IPS DF 6.9 (cell line): Measurements from ENCODE around the gene TESK1.
A peak's percentile ranks its signal among the peaks of the same experiment; 100 is the strongest.
"Not testable (repeated sequence)": the region's sequence is repeated elsewhere in the genome, so short reads cannot be mapped to it uniquely, and the experiment has no call there.

Source experiments
- DNase-seq: peaks from one replicate; pipeline ENCODE4 v3.0.0-alpha.2; 2013; ENCODE audit warnings: low read depth, low spot score
- H3K27ac ChIP-seq: one replicate; pipeline ENCODE4 v1.5.1; 2013; ENCODE audit warnings: low read length, control low read depth
- H3K27me3 ChIP-seq: 2 replicates; pipeline ENCODE4 v1.6.1; 2013; ENCODE audit warnings: mild to moderate bottlenecking, low read length; ENCODE audit not compliant: control insufficient read depth, insufficient read depth
- H3K36me3 ChIP-seq: 2 replicates; pipeline ENCODE4 v1.6.1; 2013; ENCODE audit warnings: low read length; ENCODE audit not compliant: control insufficient read depth, insufficient read depth
- H3K4me1 ChIP-seq: 2 replicates; pipeline ENCODE4 v1.6.1; 2013; ENCODE audit warnings: low read length; ENCODE audit not compliant: control insufficient read depth, insufficient read depth
- H3K4me3 ChIP-seq: 2 replicates; pipeline ENCODE4 v1.5.1; 2013; ENCODE audit warnings: mild to moderate bottlenecking, low read length
- H3K9me3 ChIP-seq: 2 replicates; pipeline ENCODE4 v1.6.1; 2013; ENCODE audit warnings: low read length, inconsistent platforms; ENCODE audit not compliant: control insufficient read depth, insufficient read depth
- WGBS: extraction: QIAGEN DNeasy Blood & Tissue Kit; methylation state at CpG from one replicate; pipeline ENCODE4 v1.1.7; 2013; ENCODE audit warnings: mixed read lengths, missing lambda C conversion rate; ENCODE audit not compliant: insufficient read length, insufficient coverage; 5-methylcytosine and 5-hydroxymethylcytosine counted together

Gene TESK1

GRCh38 chr9:35579659-35580227 is 25.3 kb upstream of the TESK1 start:
- not testable (repeated sequence) for H3K27me3 ChIP-seq, H3K4me1 ChIP-seq, H3K36me3 ChIP-seq, H3K27ac ChIP-seq, H3K9me3 ChIP-seq, H3K4me3 ChIP-seq, DNase-seq
- WGBS: no CpG with 5 or more reads among the region's 1 CpG

GRCh38 chr9:35583521-35583920 is 21.5 kb upstream of the TESK1 start:
- DNase-seq, H3K9me3 ChIP-seq, H3K4me3 ChIP-seq, H3K27ac ChIP-seq, H3K27me3 ChIP-seq, H3K36me3 ChIP-seq, H3K4me1 ChIP-seq: not testable (repeated sequence)
- WGBS: no CpG with 5 or more reads among the region's 6 CpGs

GRCh38 chr9:35584681-35585080 is 20.4 kb upstream of the TESK1 start:
- DNase-seq: not testable (repeated sequence)
- WGBS: no CpG with 5 or more reads among the region's 3 CpGs

GRCh38 chr9:35588506-35588905 is 16.6 kb upstream of the TESK1 start:
- not testable (repeated sequence) for H3K4me3 ChIP-seq, H3K27me3 ChIP-seq, DNase-seq, H3K9me3 ChIP-seq, H3K27ac ChIP-seq, H3K4me1 ChIP-seq, H3K36me3 ChIP-seq
- WGBS: no CpG with 5 or more reads among the region's 5 CpGs

More at GRCh38 chr9:35584681-35585080, 20.4 kb upstream of the TESK1 start:
- H3K9me3 ChIP-seq, H3K4me3 ChIP-seq, H3K27ac ChIP-seq, H3K27me3 ChIP-seq, H3K36me3 ChIP-seq, H3K4me1 ChIP-seq: not testable (repeated sequence)

GRCh38 chr9:35593581-35593980 is 11.5 kb upstream of the TESK1 start:
- H3K36me3 ChIP-seq: no peaks in the 10 kb centered on the region
- no peak for DNase-seq
- no peaks in the 10 kb centered on the region for H3K9me3 ChIP-seq
- H3K27ac ChIP-seq: no peak overlapping the region
- H3K4me1 ChIP-seq: no peaks in the 10 kb centered on the region
- no peak overlapping the region for H3K4me3 ChIP-seq
- no peaks in the 10 kb centered on the region for H3K27me3 ChIP-seq

- no peak for DNase-seq
- no peaks in the 10 kb centered on the region for H3K27me3 ChIP-seq
- H3K27ac ChIP-seq: no peak overlapping the region
- H3K9me3 ChIP-seq: no peaks in the 10 kb centered on the region
- H3K4me1 ChIP-seq: peaks cover 4% of the 10 kb centered on the region
- H3K4me3 ChIP-seq: no peak overlapping the region
- no peaks in the 10 kb centered on the region for H3K36me3 ChIP-seq
- WGBS: no CpG with 5 or more reads among the region's 4 CpGs
Observed at GRCh38 chr9:35594471-35594870, 10.6 kb upstream of the TESK1 start.

- not testable (repeated sequence) for H3K4me1 ChIP-seq, H3K27me3 ChIP-seq, H3K36me3 ChIP-seq, H3K4me3 ChIP-seq, H3K9me3 ChIP-seq, DNase-seq, H3K27ac ChIP-seq
- no CpG with 5 or more reads among the region's 2 CpGs for WGBS
Observed at GRCh38 chr9:35596907-35597306, 8.2 kb upstream of the TESK1 start.

GRCh38 chr9:35598866-35599590 is 6.0 kb upstream of the TESK1 start:
- Histone ChIP-seq H3K27ac (no peak overlapping the region), H3K9me3 (no peaks in the 10 kb centered on the region), H3K27me3 (no peaks in the 10 kb centered on the region), H3K4me3 (no peak overlapping the region), H3K4me1 (peaks cover 9% of the 10 kb centered on the region), H3K36me3 (no peaks in the 10 kb centered on the region)
- WGBS: no CpG with 5 or more reads among the region's 11 CpGs
- no peak for DNase-seq

GRCh38 chr9:35599763-35600604 is 5.1 kb upstream of the TESK1 start:
- H3K9me3 ChIP-seq: no peaks in the 10 kb centered on the region
- no peak overlapping the region for H3K27ac ChIP-seq
- H3K4me1 ChIP-seq: peaks cover 9% of the 10 kb centered on the region
- H3K4me3 ChIP-seq: no peak overlapping the region
- H3K36me3 ChIP-seq: no peaks in the 10 kb centered on the region
- DNase-seq: no peak
- no peaks in the 10 kb centered on the region for H3K27me3 ChIP-seq
- WGBS: no CpG with 5 or more reads among the region's 14 CpGs

- no peaks in the 10 kb centered on the region for H3K36me3 ChIP-seq
- H3K27ac ChIP-seq: no peak overlapping the region
- no peak for DNase-seq
- H3K4me3 ChIP-seq: peak overlapping the region; percentile 23; the same call in 1 of the 2 replicates
- no peaks in the 10 kb centered on the region for H3K27me3 ChIP-seq
- peaks cover 11% of the 10 kb centered on the region for H3K4me1 ChIP-seq
- WGBS: no CpG with 5 or more reads among the region's 18 CpGs
- H3K9me3 ChIP-seq: no peaks in the 10 kb centered on the region
Observed at GRCh38 chr9:35603506-35603985, 1.5 kb upstream of the TESK1 start.
